ENCODE measurements around the gene ATG7.
A peak's percentile ranks its signal among the peaks of the same experiment; 100 is the strongest.

ATG7 gene

DNA sequence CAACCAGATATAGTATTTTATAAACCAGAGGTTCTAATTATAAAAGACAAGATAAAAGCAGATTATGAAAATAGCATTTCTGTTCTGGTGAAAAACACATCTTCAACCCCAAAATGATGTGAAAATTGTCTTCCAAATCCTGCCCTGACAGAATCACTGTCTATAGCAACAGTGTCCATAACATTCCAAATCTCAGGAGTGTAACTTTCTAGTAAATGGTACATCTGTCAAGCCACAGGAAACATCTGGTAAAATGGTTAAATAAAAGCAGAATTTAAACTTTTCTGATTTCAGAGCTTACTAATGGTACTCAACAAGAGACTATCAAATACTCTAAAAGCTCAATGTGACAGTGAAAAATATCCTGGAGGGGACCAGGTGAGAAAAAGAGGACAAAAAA lies 311.0 kb downstream of the ATG7 start:
- Histone ChIP-seq H3K9me3 (ENCODE audit: low read depth, low read length) (no peaks in the 10 kb centered on the region), H3K4me3 (peak overlapping the region; percentile 77), H3K9ac (ENCODE audit: insufficient read length) (no peak overlapping the region), H3K36me3 (ENCODE audit: insufficient read depth, low read length) (no peaks in the 10 kb centered on the region), H3K27ac (peak overlapping the region; percentile 94)
- no peak for TF ChIP-seq FOXP2 (optimal IDR thresholded peaks at IDR 0.05; ENCODE audit: control extremely low read depth, extremely low read length, insufficient read depth)
- TF ChIP-seq POLR2AphosphoS5 (IDR thresholded peaks at IDR 0.05; ENCODE audit: borderline replicate concordance, low read depth, low read length), result no peak
- TF ChIP-seq EZH2 (IDR thresholded peaks at IDR 0.05), result no peak
- no peak for DNase-seq (ENCODE audit: low read depth, low spot score)

DNA sequence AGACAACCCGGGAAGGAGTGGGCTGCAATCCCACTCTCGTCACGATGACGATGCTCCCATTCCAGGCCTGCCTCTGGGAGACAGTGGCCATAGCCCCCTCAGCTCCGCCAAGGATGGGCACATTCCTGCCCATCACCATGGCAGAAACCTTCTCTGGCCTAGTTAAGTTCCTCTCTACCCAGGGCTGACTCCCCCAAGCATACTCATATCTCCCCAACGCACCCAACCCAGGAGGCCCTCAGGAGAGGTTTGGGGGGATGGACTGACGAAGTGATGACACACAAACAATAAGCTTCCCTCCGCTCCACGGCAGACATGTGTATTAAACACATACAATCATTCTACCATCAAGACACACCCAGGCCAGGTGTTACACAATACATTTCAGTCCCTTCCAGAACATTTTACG lies 311.4 kb downstream of the ATG7 start:
- no peak overlapping the region for H3K27ac ChIP-seq

DNA sequence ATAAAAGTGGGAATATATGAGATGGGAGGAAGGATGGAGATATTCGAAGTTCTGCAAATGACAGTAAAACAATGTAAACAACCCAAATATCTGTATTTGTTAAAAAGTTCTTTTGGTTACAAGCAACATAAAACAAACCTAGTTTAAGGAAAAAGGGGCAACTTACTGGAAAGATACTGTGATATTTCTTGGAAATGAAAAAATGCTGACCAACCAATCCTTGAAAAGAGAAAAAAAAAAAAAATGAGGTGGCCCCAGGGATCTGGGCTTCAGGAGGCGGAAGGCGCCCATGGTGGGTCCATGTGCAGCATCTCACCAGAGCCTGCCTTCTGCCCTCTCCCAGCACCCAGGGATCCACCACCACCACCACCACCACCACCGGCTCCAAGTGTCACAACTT lies 312.4 kb downstream of the ATG7 start:
- Histone ChIP-seq H3K4me3 (no peak overlapping the region), H3K9me3 (ENCODE audit: low read depth, low read length) (no peaks in the 10 kb centered on the region), H3K27ac (no peak overlapping the region), H3K9ac (ENCODE audit: insufficient read length) (no peak overlapping the region), H3K36me3 (ENCODE audit: insufficient read depth, low read length) (no peaks in the 10 kb centered on the region)
- DNase-seq (ENCODE audit: low read depth, low spot score), result no peak
- TF ChIP-seq EZH2 (IDR thresholded peaks at IDR 0.05) (no peak), POLR2AphosphoS5 (IDR thresholded peaks at IDR 0.05; ENCODE audit: borderline replicate concordance, low read depth, low read length) (no peak), FOXP2 (optimal IDR thresholded peaks at IDR 0.05; ENCODE audit: control extremely low read depth, extremely low read length, insufficient read depth) (no peak)

More for the DNA sequence above, 311.4 kb downstream of the ATG7 start:
- Histone ChIP-seq H3K4me3 (no peak overlapping the region), H3K9ac (ENCODE audit: insufficient read length) (no peak overlapping the region), H3K9me3 (ENCODE audit: low read depth, low read length) (no peaks in the 10 kb centered on the region), H3K36me3 (ENCODE audit: insufficient read depth, low read length) (no peaks in the 10 kb centered on the region)
- no peak for DNase-seq (ENCODE audit: low read depth, low spot score)
- no peak for TF ChIP-seq POLR2AphosphoS5 (IDR thresholded peaks at IDR 0.05; ENCODE audit: borderline replicate concordance, low read depth, low read length)
- TF ChIP-seq EZH2 (IDR thresholded peaks at IDR 0.05), result no peak
- no peak for TF ChIP-seq FOXP2 (optimal IDR thresholded peaks at IDR 0.05; ENCODE audit: control extremely low read depth, extremely low read length, insufficient read depth)

DNA sequence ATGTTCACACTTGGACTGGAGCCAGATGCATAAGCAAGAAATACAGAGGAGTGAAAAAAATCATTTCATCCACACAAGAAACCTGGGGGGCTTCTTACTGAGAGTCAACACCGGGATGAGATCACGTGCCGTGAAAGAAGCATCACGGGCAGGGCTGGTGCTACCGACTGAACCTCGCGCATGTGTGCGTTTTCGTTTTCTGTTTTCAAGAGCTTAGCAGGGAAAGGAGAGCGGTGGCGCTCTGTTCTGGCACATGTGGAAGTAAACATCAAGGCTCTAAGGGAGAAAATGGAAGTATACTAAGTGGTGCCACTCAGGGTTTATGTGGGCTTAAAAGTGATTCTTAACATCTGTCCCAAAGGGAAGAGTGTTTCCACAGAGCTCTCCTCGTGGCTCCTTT lies 315.6 kb downstream of the ATG7 start:
- no peak for DNase-seq (ENCODE audit: low read depth, low spot score)
- Histone ChIP-seq H3K9me3 (ENCODE audit: low read depth, low read length) (no peaks in the 10 kb centered on the region), H3K27ac (no peak overlapping the region), H3K4me3 (no peak overlapping the region), H3K36me3 (ENCODE audit: insufficient read depth, low read length) (no peaks in the 10 kb centered on the region), H3K9ac (ENCODE audit: insufficient read length) (no peak overlapping the region)
- TF ChIP-seq FOXP2 (optimal IDR thresholded peaks at IDR 0.05; ENCODE audit: control extremely low read depth, extremely low read length, insufficient read depth), result no peak

DNA sequence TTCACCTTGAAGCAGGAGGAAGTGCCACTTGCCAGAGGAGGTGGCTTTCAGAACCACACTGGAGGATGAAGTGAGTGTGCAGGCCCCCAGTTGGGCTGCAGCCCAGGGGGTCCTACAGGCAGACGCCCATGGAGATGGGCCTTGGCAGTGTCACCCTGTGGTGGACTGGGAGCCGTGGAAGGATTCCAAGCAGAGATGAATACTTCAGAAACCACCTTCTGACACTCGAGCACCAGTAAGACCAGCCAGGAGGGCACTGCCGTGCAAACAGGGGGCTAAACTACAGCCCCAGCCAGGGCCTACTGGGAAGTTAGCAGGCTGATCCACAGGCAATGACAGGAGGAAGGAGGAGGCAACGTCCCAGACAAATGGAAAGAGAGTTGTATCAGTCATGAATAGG lies 316.1 kb downstream of the ATG7 start:
- no peak overlapping the region for H3K9ac ChIP-seq (ENCODE audit: insufficient read length)
- H3K4me3 ChIP-seq, result no peak overlapping the region
- H3K9me3 ChIP-seq (ENCODE audit: low read depth, low read length), result no peaks in the 10 kb centered on the region
- H3K36me3 ChIP-seq (ENCODE audit: insufficient read depth, low read length), result no peaks in the 10 kb centered on the region
- no peak overlapping the region for H3K27ac ChIP-seq
- DNase-seq (ENCODE audit: low read depth, low spot score), result no peak
- TF ChIP-seq EZH2 (IDR thresholded peaks at IDR 0.05), result no peak
- TF ChIP-seq POLR2AphosphoS5 (IDR thresholded peaks at IDR 0.05; ENCODE audit: borderline replicate concordance, low read depth, low read length), result no peak
- no peak for TF ChIP-seq FOXP2 (optimal IDR thresholded peaks at IDR 0.05; ENCODE audit: control extremely low read depth, extremely low read length, insufficient read depth)

DNA sequence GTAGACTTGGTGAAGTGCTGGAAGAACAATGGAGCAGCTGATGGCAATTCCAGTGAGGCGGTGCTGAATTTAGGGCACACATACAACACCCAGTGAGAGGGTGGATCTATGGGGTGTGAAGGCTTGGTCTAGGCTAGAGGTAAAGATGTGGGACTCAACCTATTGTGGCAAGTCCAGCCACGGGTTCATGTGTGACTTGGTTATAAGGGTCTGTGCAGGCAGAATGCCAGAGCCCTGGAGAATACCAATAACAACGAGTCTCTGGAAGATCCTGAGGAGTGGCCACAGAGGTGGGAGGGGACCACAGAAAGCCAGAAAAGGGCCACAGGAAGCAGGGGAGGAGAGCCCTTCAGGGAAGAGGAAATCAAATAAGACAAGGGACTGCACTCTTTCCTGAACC lies 316.6 kb downstream of the ATG7 start:
- H3K27ac ChIP-seq, result no peak overlapping the region
- DNase-seq (ENCODE audit: low read depth, low spot score), result no peak
- H3K9ac ChIP-seq (ENCODE audit: insufficient read length), result no peak overlapping the region
- no peaks in the 10 kb centered on the region for H3K9me3 ChIP-seq (ENCODE audit: low read depth, low read length)
- TF ChIP-seq POLR2AphosphoS5 (IDR thresholded peaks at IDR 0.05; ENCODE audit: borderline replicate concordance, low read depth, low read length) (no peak), EZH2 (IDR thresholded peaks at IDR 0.05) (no peak), FOXP2 (optimal IDR thresholded peaks at IDR 0.05; ENCODE audit: control extremely low read depth, extremely low read length, insufficient read depth) (no peak)
- no peaks in the 10 kb centered on the region for H3K36me3 ChIP-seq (ENCODE audit: insufficient read depth, low read length)
- no peak overlapping the region for H3K4me3 ChIP-seq

DNA sequence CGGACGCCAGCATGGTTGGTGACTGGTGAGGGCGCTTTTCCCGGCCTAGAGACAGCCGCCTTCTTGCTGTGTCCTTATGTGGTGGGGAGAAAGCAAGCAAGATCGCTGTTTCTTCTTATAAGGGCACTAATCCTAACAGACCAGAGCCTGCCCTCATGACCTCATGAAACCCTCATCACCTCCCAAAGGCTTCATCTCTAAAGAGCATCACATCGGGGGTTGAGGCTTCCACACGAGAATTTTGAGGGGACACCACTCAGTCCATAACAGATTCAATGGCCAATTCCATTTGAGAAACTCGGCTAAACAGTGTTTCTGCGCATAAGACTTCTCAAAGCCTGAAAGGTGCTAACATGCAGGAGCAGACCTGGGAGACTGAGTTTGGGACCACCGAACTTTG lies 317.5 kb downstream of the ATG7 start:
- Histone ChIP-seq H3K4me3 (no peak overlapping the region), H3K9me3 (ENCODE audit: low read depth, low read length) (no peaks in the 10 kb centered on the region), H3K9ac (ENCODE audit: insufficient read length) (no peak overlapping the region), H3K27ac (no peak overlapping the region), H3K36me3 (ENCODE audit: insufficient read depth, low read length) (no peaks in the 10 kb centered on the region)
- DNase-seq (ENCODE audit: low read depth, low spot score), result no peak
- TF ChIP-seq POLR2AphosphoS5 (IDR thresholded peaks at IDR 0.05; ENCODE audit: borderline replicate concordance, low read depth, low read length) (no peak), FOXP2 (optimal IDR thresholded peaks at IDR 0.05; ENCODE audit: control extremely low read depth, extremely low read length, insufficient read depth) (no peak), EZH2 (IDR thresholded peaks at IDR 0.05) (no peak)

DNA sequence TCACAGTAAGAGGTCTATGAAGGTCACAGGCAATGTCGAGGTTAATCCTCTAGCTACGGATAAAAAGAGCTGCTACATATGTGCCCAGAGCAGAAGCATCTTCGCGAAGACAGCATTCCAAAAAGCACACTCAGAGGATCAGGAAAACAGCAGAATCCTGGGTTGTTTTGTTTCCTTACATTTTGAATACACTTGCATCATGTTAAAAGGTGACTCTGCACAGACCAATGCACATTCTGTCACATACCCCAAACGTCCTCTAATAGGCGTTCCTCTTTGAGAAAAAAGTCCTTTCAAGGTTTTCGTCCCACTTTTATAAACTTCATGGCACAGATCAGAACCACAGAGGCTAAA lies 318.8 kb downstream of the ATG7 start:
- H3K9ac ChIP-seq (ENCODE audit: insufficient read length), result no peak overlapping the region
- no peaks in the 10 kb centered on the region for H3K9me3 ChIP-seq (ENCODE audit: low read depth, low read length)
- H3K27ac ChIP-seq, result peak overlapping the region; percentile 87
- H3K36me3 ChIP-seq (ENCODE audit: insufficient read depth, low read length), result no peaks in the 10 kb centered on the region
- no peak for TF ChIP-seq POLR2AphosphoS5 (IDR thresholded peaks at IDR 0.05; ENCODE audit: borderline replicate concordance, low read depth, low read length)
- TF ChIP-seq FOXP2 (optimal IDR thresholded peaks at IDR 0.05; ENCODE audit: control extremely low read depth, extremely low read length, insufficient read depth), result no peak
- no peak for TF ChIP-seq EZH2 (IDR thresholded peaks at IDR 0.05)
- no peak overlapping the region for H3K4me3 ChIP-seq
- no peak for DNase-seq (ENCODE audit: low read depth, low spot score)

All from SK-N-MC (cell line).